Measurements from ENCODE around the gene POT1. TPM values are rescaled to one million over a fixed set of nuclear protein-coding genes. Genes with fewer than 3 reads are reported as not detected.
A peak's percentile ranks its signal among the peaks of the same experiment; 100 is the strongest.
"Not testable (repeated sequence)": the region's sequence is repeated elsewhere in the genome, so short reads cannot be mapped to it uniquely, and the experiment has no call there.

The POT1 gene
- total RNA-seq (2014; rRNA removed; shearing (Covaris generic); ENCODE audit: low replicate concordance): 48.2 and 63.9 TPM in 2 replicates

GRCh38 chr7:124929467-124930172 lies at the start of gene POT1:
POT1 (minus strand) TSS chr7:124929825; CDS start chr7:124897173, 32,652 bp downstream.
- DNase-seq (ENCODE audit: low read depth): peak; percentile 98
- in situ Hi-C loops (cut with HindIII; ENCODE audit: low pct_unique_long_range_greater_than_20kb, low sequenced_read_pairs): no loop called here

- in situ Hi-C loops (cut with HindIII; ENCODE audit: low pct_unique_long_range_greater_than_20kb, low sequenced_read_pairs); DNase-seq (ENCODE audit: low read depth): not testable (repeated sequence)
Observed at GRCh38 chr7:124975131-124975530, 45.5 kb upstream of the POT1 start.

- in situ Hi-C loops (cut with HindIII; ENCODE audit: low pct_unique_long_range_greater_than_20kb, low sequenced_read_pairs): no loop called here
- DNase-seq (ENCODE audit: low read depth): no peak
Observed at GRCh38 chr7:124965553-124965952, 35.9 kb upstream of the POT1 start.

- in situ Hi-C loops (cut with HindIII; ENCODE audit: low pct_unique_long_range_greater_than_20kb, low sequenced_read_pairs): no loop called here
- no peak for DNase-seq (ENCODE audit: low read depth)
Observed at GRCh38 chr7:124959676-124960075, 30.1 kb upstream of the POT1 start.

- in situ Hi-C loops (cut with HindIII; ENCODE audit: low pct_unique_long_range_greater_than_20kb, low sequenced_read_pairs); DNase-seq (ENCODE audit: low read depth): not testable (repeated sequence)
Observed at GRCh38 chr7:124957952-124958351, 28.3 kb upstream of the POT1 start.

GRCh38 chr7:124956160-124956559 lies 26.5 kb upstream of the POT1 start:
- no peak for DNase-seq (ENCODE audit: low read depth)

GRCh38 chr7:124954790-124955189 lies 25.2 kb upstream of the POT1 start:
- in situ Hi-C loops (cut with HindIII; ENCODE audit: low pct_unique_long_range_greater_than_20kb, low sequenced_read_pairs): no loop called here
- no peak for DNase-seq (ENCODE audit: low read depth)

More at GRCh38 chr7:124956160-124956559, 26.5 kb upstream of the POT1 start:
- in situ Hi-C loops (cut with HindIII; ENCODE audit: low pct_unique_long_range_greater_than_20kb, low sequenced_read_pairs): no loop called here

GRCh38 chr7:124945680-124946079 lies 16.1 kb upstream of the POT1 start:
- in situ Hi-C loops (cut with HindIII; ENCODE audit: low pct_unique_long_range_greater_than_20kb, low sequenced_read_pairs): no loop called here
- DNase-seq (ENCODE audit: low read depth): no peak

GRCh38 chr7:124943472-124943871 lies 13.8 kb upstream of the POT1 start:
- in situ Hi-C loops (cut with HindIII; ENCODE audit: low pct_unique_long_range_greater_than_20kb, low sequenced_read_pairs): no loop called here
- peak; percentile 15 for DNase-seq (ENCODE audit: low read depth)

GRCh38 chr7:124942399-124942798 lies 12.8 kb upstream of the POT1 start:
- in situ Hi-C loops (cut with HindIII; ENCODE audit: low pct_unique_long_range_greater_than_20kb, low sequenced_read_pairs): no loop called here
- DNase-seq (ENCODE audit: low read depth): no peak

GRCh38 chr7:124940306-124940705 lies 10.7 kb upstream of the POT1 start:
- no peak for DNase-seq (ENCODE audit: low read depth)
- in situ Hi-C loops (cut with HindIII; ENCODE audit: low pct_unique_long_range_greater_than_20kb, low sequenced_read_pairs): no loop called here

GRCh38 chr7:124938128-124938527 lies 8.5 kb upstream of the POT1 start:
- no peak for DNase-seq (ENCODE audit: low read depth)
- in situ Hi-C loops (cut with HindIII; ENCODE audit: low pct_unique_long_range_greater_than_20kb, low sequenced_read_pairs): no loop called here

- no peak for DNase-seq (ENCODE audit: low read depth)
Observed at GRCh38 chr7:124937076-124937475, 7.5 kb upstream of the POT1 start.

GRCh38 chr7:124934841-124935240 lies 5.2 kb upstream of the POT1 start:
- in situ Hi-C loops (cut with HindIII; ENCODE audit: low pct_unique_long_range_greater_than_20kb, low sequenced_read_pairs): no loop called here
- DNase-seq (ENCODE audit: low read depth): no peak

More at GRCh38 chr7:124937076-124937475, 7.5 kb upstream of the POT1 start:
- in situ Hi-C loops (cut with HindIII; ENCODE audit: low pct_unique_long_range_greater_than_20kb, low sequenced_read_pairs): no loop called here

- no peak for DNase-seq (ENCODE audit: low read depth)
- in situ Hi-C loops (cut with HindIII; ENCODE audit: low pct_unique_long_range_greater_than_20kb, low sequenced_read_pairs): no loop called here
Observed at GRCh38 chr7:124930655-124931597, 1.3 kb upstream of the POT1 start.

GRCh38 chr7:124930173-124930623 lies 573 bp upstream of the POT1 start:
- in situ Hi-C loops (cut with HindIII; ENCODE audit: low pct_unique_long_range_greater_than_20kb, low sequenced_read_pairs): no loop called here
- DNase-seq (ENCODE audit: low read depth): no peak

GRCh38 chr7:124924906-124925305 lies 4.7 kb downstream of the POT1 start:
- in situ Hi-C loops (cut with HindIII; ENCODE audit: low pct_unique_long_range_greater_than_20kb, low sequenced_read_pairs): no loop called here

GRCh38 chr7:124922200-124922599 lies 7.4 kb downstream of the POT1 start:
- in situ Hi-C loops (cut with HindIII; ENCODE audit: low pct_unique_long_range_greater_than_20kb, low sequenced_read_pairs): no loop called here
- no peak for DNase-seq (ENCODE audit: low read depth)

More at GRCh38 chr7:124924906-124925305, 4.7 kb downstream of the POT1 start:
- DNase-seq (ENCODE audit: low read depth): no peak

- DNase-seq (ENCODE audit: low read depth): no peak
- in situ Hi-C loops (cut with HindIII; ENCODE audit: low pct_unique_long_range_greater_than_20kb, low sequenced_read_pairs): no loop called here
Observed at GRCh38 chr7:124919841-124920240, 9.8 kb downstream of the POT1 start.

All from Caki2 (cell line).